HG03097 (cell line): ENCODE measurements around the gene SLC10A7.

Source experiments
- ATAC-seq: cut with Tn5 transposase; IDR thresholded peaks from one replicate; pipeline ENCODE4 v1.9.1; 2021; ENCODE audit not compliant: unreplicated experiment, low FRiP score

Gene SLC10A7

GRCh38 chr4:146318894-146319293, 202.8 kb downstream of the SLC10A7 start:
- no peak for ATAC-seq

- ATAC-seq: no peak
These were observed 204.0 kb downstream of the SLC10A7 start for GRCh38 chr4:146317783-146318182.

DNA sequence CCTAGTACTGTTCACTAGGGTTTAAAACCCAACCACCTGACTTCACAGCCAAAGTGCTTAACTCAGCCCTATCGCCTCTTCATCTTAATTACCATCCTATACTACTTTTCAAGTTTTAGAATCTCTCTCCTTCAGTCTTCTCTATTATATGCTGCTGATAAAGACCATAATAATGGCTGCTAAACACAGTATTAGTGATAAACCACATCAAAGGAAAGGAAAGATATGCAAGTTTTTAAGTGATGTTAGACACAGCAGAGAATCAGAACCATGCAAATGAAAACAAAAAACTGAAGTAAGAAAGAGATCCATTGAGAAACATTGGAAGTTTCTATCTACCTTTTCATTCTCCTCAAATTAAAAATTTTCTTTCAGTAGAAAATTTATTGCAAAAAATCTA, 206.6 kb downstream of the SLC10A7 start:
- ATAC-seq: no peak

GRCh38 chr4:146311238-146311970, 210.3 kb downstream of the SLC10A7 start:
- ATAC-seq: no peak

DNA sequence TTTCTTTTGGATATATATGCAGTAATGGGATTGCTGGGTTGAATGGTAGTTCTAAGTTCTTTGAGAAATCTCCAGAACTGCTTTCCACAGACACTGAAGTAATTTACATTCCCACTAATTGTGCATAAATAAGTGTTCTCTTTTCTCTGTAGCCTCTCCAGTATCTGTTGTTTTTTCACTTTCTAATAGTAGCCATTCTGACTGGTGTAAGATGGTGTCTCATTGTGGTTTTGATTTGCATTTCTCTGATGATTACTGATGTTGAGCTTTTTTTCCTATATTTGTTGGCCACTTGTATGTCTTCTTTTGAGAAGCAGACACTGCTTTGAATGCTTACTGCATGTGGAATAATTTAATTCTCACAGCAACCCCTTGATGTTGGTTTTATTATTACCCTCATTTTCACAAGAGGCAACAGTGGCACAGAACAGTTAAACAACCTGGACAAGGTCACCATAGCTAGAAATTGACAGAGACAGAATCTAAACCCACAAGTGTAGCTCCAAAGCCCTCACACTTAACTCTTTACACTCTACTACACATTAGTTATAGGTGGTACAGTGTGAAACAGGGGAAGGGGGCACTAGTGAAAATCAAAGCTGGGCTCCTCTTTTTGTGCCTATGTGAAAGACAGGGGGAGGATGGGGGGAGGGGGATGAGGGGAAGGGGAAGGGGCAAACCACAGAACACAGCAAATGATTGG, 211.3 kb downstream of the SLC10A7 start:
- peak; percentile 58 for ATAC-seq

- no peak for ATAC-seq
These were observed 212.8 kb downstream of the SLC10A7 start for GRCh38 chr4:146308951-146309350.

DNA sequence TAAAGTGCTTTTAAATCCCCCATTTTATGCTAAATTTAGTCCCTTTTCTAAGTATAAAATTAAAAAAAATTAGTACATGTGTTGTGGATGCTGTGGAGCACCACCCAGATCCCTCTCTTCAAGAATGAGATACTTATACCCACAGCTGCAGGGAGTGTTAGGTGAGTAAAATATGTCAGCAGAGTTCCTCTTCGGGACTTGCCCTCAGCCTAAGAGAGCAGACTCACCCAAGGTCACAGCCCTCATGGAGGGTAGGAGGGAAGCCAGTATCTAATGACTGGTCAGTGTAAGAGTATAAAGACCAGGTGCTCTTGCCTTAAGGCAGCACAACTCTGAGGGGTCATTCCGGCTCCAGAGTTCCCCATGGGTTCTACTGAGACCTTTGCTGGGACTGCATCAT, 218.9 kb downstream of the SLC10A7 start:
- no peak for ATAC-seq

DNA sequence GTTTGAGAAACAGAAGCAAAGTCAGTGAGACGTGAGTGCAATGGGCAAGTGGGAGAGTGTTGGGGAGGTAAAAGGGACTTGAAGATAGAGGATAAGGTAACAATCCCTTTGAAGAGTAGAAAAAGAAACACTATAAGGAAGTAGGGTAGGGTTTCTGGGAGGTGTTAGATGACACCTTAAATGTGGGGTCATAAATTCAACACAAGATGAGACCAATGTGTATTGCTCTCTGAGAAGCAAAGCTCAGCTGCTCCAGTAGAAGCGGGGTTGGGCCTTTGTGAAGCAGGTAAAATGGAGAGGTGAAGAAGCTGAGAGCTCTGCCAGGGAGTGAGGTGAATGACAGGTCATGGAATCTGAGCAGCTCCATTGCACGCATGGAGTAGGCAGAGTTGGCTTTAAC, 222.1 kb downstream of the SLC10A7 start:
- ATAC-seq: no peak

GRCh38 chr4:146294776-146295175, 227.0 kb downstream of the SLC10A7 start:
- no peak for ATAC-seq

DNA sequence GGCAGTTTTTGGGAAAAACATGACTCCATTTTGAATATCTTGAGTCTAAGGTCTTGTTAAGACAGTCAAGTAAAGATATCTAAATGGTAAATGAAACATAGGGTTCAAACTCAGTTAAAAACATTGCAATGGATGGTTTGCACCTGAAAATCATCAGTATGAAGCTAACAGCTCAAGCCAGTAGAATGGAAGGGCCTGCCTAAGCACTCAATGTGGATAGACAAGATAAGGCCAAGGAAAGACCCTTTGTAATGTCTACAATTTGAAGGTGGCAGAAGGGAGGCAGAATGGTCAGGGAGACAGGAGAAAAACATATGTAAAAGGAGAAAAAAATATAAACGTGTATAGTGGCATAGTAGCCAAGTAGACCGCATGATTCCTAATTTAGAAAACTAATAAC, 229.2 kb downstream of the SLC10A7 start:
- ATAC-seq: no peak

- no peak for ATAC-seq
These were observed 230.4 kb downstream of the SLC10A7 start for GRCh38 chr4:146291313-146291712.

DNA sequence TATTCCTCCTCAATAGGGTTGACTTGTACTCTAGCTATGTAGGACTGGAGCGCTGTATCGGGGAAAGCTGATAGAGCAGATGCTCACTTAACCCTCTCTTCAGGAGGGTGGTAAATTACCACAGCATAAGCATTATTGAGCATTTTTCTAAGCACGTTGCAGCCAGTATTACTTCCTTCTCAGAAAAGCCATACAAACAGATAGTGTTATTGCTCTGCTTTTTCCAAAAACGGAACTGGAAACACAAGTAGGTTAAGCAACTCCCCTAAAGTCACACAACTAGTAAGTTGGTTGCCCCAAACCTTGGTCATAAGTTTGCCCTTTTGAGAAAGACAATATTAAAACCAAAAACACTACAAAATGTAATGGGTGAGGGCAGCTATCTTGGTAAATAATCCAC, 233.5 kb downstream of the SLC10A7 start:
- no peak for ATAC-seq

DNA sequence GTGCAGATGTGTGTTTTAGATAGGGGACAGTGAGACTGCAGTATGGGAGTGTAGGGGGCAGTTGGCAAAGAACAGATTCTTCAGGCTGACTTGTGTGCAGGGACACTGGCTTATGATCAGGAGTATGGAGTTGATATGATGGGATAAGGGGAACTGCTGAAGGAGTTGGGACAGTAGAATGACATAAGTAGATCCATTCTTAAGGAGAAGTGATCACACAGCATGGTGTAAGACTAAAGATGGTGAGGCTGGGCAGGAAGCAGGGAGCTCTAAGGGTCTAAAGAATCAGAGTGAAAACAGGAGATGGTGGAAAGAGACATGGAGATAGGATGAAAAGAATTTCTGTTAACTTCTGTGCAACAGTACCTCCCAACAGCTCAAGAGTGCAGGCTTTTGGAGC, 236.7 kb downstream of the SLC10A7 start:
- ATAC-seq: no peak

DNA sequence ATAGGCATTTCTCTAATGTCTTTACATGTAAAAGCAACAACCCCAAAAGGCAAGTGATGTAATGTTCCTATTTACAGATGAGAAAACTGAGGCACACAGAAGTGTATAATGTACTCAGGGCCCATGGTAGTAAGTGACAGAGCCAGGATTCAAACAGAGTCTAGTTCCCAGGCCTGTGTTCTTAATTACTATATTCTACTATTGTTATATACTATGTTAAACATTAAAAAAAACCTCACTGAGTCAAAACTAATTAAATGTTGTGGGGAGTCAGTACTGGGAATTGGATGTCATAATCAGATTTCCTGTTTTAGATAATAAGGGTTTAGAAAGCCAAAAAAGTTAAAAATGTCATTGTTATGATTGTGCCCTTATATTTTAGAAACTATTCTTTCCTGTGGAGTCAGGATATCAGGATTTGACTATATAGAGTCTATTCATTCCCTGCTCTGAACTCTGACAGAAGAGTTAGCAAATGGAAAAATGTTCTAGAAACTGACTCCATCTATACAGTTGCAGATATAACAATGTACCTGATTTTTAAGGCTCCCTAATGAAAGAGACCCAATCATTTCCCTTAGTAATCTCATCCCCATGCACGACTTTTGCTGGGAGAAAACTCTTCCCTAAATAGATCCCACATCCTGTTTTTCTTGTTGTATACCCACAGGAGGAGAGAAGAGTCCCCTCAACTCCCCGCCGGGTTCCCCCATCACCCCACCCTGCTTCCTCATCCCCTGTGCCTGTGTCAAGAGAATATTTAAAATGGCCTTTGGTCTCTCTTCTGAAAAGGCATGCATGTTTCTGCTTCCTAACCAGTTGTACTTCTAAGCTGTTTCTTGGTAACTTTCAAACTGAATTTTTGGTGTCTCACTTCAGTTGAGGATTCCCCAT, 237.7 kb downstream of the SLC10A7 start:
- ATAC-seq: no peak

DNA sequence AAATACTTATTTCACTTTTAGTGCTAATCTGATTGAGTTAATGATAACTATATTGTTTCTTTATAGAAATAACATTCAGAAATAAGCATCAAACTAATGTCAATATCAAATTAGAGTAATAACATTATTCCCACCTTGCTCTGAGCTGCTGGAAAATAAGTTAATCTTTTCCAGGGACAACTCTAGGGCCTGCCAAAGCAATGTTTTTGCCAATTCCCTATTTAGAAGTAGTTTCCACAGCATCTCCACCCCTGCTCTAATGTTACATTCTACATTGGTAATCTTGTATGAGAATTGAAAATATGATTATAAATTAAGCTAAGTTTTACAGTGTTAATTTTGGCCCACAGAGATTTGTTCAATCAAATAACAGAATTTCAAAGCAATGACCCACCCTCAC, 239.1 kb downstream of the SLC10A7 start:
- no peak for ATAC-seq

DNA sequence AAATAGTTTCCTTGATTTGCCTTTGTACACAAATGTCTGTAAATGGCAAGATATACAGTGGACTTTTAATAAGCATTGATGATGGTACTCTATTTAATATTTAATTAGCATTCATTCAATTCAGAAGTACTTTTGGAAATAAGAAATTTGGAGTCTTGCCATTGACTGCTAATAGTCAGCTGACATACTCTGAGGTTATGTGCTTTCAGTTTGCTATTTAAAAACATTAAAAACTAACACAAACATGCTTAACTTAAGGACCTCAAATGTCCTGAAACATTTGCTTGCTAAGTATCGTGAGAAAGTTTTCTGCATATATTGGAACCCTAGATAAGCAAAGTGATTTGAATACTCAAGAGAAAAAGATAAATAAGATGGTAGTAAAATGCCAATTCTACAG, 242.8 kb downstream of the SLC10A7 start:
- ATAC-seq: no peak

DNA sequence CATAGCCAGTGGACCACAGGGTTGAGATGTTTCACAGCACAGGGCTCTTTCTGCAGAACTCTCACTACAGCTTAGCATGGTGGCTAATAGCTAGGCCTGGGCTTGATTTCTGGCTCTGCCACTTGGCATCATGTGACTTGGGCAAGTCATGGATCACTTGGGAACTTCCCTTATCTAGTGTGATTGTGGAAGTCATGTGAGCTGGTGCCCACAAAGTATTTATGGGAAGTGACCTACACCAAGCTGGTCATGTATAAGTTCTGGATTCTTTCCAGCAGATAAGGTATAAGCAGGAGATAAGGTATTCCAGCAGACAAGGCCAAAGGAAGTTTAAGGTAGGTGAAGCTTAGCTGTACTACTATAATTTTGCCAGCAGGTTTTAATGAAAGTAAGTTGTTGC, 246.4 kb downstream of the SLC10A7 start:
- ATAC-seq: no peak

DNA sequence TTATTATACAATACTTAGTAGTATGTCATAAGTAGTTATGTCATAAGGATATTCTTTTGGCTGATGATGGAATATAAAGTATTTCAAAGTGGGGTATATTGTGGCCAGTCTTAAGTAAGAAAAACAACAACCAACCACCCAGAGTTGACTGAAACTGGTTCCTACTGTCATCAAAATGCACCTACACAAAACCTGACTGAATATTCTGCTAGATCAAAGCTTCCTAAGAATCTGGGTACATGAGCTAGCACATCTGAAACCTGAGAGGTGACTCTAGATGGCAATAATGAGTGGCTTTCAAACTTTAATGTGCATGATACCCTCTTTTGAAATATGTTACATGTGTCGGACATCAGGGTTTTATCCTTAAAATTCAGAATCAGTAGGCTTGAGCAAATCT, 247.0 kb downstream of the SLC10A7 start:
- ATAC-seq: no peak

- peak; percentile 60 for ATAC-seq
These were observed 248.4 kb downstream of the SLC10A7 start for GRCh38 chr4:146273204-146273901.

DNA sequence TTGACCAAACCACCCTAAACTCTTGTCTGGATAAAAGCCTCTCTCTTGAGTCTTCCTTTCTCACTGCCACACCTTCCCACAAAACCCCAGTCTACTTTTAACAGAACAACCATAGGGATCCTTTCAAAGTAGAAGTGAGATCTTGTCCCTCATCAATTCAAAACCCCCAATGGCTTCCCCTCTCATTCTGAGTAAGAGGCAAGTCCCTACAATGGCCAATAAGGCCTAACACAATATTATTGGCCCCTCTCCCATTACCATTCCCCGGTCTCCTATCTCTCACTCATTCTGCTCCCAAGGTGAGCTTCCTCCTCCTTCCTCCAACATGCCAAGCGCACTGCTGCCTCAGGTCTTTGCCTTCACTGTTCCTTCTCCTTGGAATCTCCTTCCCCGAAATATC, 250.3 kb downstream of the SLC10A7 start:
- no peak for ATAC-seq

- peak; percentile 51 for ATAC-seq
These were observed 252.5 kb downstream of the SLC10A7 start for GRCh38 chr4:146269228-146269653.
